Upper lobe of left lung (tissue), 6 donors: ENCODE data around the gene ANKMY1. TPM values are rescaled to one million over a fixed set of nuclear protein-coding genes. Genes with fewer than 3 reads are reported as not detected.

Source experiments
- ATAC-seq, 2 donors: fragments of 200-7000 bp; cut with Tn5 transposase; one replicate each; pipeline ENCODE4 v1.9.1; 2022; ENCODE audit warnings: mild to moderate bottlenecking in 2 of 2, moderate library complexity in 2 of 2; ENCODE audit not compliant: low FRiP score in 2 of 2
- DNase-seq, 2 donors: peaks; one replicate each; pipeline ENCODE4 v3.0.0-alpha.2; 2019 to 2020
- H3K27ac ChIP-seq, 4 donors: fragments of 200-600 bp; sonication (generic); one replicate each; pipeline ENCODE4 v1.5.1; 2016 to 2019
- H3K27me3 ChIP-seq, 4 donors: fragments of 200-600 bp; sonication (generic); one replicate each; pipeline ENCODE4 v1.5.1; 2017 to 2019
- H3K36me3 ChIP-seq, 4 donors: fragments of 200-600 bp; sonication (generic); one replicate each; pipeline ENCODE4 v1.5.1; 2016 to 2019
- H3K4me1 ChIP-seq, 4 donors: fragments of 200-600 bp; sonication (generic); one replicate each; pipeline ENCODE4 v1.5.1; 2018 to 2019
- H3K4me3 ChIP-seq, 4 donors: fragments of 200-600 bp; sonication (generic); one replicate each; pipeline ENCODE4 v1.5.1; 2017 to 2019; ENCODE audit warnings: mild to moderate bottlenecking in 2 of 4, moderate library complexity in 1 of 4
- H3K9me3 ChIP-seq, 4 donors: fragments of 200-600 bp; sonication (generic); one replicate each; pipeline ENCODE4 v1.5.1; 2018 to 2019
- CTCF ChIP-seq, 6 experiments: fragments of 450-650 bp in 4 of 6; fragments of 200-600 bp in 2 of 6; sonication (generic) in 2 of 6; IDR thresholded peaks; one replicate each; pipeline ENCODE4 v1.5.1; 2016 to 2019; ENCODE audit warnings: antibody characterized with exemption in 6 of 6
- EP300 ChIP-seq, 4 donors: sonication (generic); formaldehyde crosslinking; IDR thresholded peaks; one replicate each; pipeline ENCODE4 v1.5.1; 2017; ENCODE audit warnings: antibody characterized with exemption in 4 of 4, control low read depth in 2 of 4
- POLR2A ChIP-seq, 4 donors: fragments of 450-650 bp; IDR thresholded peaks; one replicate each; pipeline ENCODE4 v1.5.1; 2016 to 2017; ENCODE audit warnings: antibody characterized with exemption in 4 of 4, mild to moderate bottlenecking in 2 of 4
- POLR2AphosphoS5 ChIP-seq, 2 donors: sonication (generic); formaldehyde crosslinking; IDR thresholded peaks; one replicate each; pipeline ENCODE4 v1.5.1; 2017; ENCODE audit warnings: antibody characterized with exemption in 2 of 2
- WGBS, 2 donors: methylation state at CpG; one replicate each; pipeline ENCODE4 v1.1.5; 2017 to 2018; 5-methylcytosine and 5-hydroxymethylcytosine counted together
- total RNA-seq, 6 donors: library from RNA; depleted of rRNA in 4 of 6; stranded (reverse); fragments of >200 nt in 4 of 6; gene quantifications; one replicate each; pipeline versions ENCODE4 v1.1.0 to v1.2.1, GENCODE V29; 2016 to 2021
- donor health status: DM: no; HTN: no; CAD: no; lungs with moderate emphysema.
- donor health status: DM: no; HTN: yes; CAD: no; lungs with severe emphysema.

ANKMY1 gene
- total RNA-seq, 6 donors from 2014 or later: 23.7 to 97.4 (median 26.9) TPM

- H3K4me1 ChIP-seq: peaks cover 61 to 94% (median 72%) of the 10 kb centered on the region in 4 donors
- H3K4me3 ChIP-seq: peak overlapping the region; percentile 30 to 92 (median 90)
- TF ChIP-seq CTCF (IDR thresholded peaks at IDR 0.05) (no peak), EP300 (IDR thresholded peaks at IDR 0.05) (peak in 1 of 4 donors; percentile 34)
- H3K9me3 ChIP-seq: no peaks in the 10 kb centered on the region
- peak overlapping the region; percentile 98 to 100 (median 98) for H3K27ac ChIP-seq
- no peaks in the 10 kb centered on the region for H3K27me3 ChIP-seq
- DNase-seq: peak in 1 of 2 donors; percentile 60
- WGBS, 2 donors: 12% methylated on average over 9 to 14 of the region's 14 CpGs
- H3K36me3 ChIP-seq: no peaks in the 10 kb centered on the region
- ATAC-seq: no peak
Observed at GRCh38 chr2:240561325-240561971, 3.7 kb upstream of the ANKMY1 start.

DNA sequence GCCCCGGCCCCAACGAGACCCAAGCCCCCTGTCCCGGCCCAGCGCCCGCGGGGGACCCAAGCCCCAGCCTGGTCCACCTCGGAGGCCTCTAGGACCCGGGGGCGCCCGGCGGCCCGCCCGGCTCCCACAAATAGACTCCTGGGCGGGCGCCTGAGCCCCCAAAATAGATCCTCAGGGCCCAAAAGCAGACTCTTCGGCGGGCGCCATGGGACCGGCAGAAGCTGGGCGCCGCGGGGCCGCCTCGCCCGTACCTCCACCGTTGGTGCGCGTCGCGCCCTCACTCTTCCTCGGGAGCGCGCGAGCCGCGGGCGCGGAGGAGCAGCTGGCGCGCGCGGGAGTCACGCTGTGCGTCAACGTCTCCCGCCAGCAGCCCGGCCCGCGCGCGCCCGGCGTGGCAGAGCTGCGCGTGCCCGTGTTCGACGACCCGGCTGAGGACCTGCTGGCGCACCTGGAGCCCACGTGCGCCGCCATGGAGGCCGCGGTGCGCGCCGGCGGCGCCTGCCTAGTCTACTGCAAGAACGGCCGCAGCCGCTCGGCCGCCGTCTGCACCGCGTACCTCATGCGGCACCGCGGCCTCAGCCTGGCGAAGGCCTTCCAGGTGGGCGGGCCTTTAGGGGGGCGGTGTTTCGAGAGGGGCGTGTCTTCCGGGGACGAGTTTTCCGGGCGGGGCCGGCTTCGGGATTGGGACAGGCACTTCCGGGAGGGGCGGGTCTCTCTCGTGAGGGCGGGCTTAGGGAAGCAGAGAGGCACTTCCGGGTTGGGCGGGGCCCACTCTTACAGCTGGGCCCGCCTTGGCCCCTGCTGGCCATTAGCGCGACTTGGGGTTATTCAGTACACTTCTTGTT is 2.9 kb upstream of the ANKMY1 start:
- WGBS, 2 donors: 0% methylated on average over 39 of the region's 101 CpGs; no CpG with 5 or more reads in 1 of the 2 donors
- Histone ChIP-seq H3K27ac (peak overlapping the region; percentile 98 to 100 (median 98)), H3K9me3 (no peaks in the 10 kb centered on the region), H3K4me3 (peak overlapping the region; percentile 90 to 98 (median 92)), H3K4me1 (peaks cover 55 to 88% (median 65%) of the 10 kb centered on the region in 4 donors), H3K36me3 (no peaks in the 10 kb centered on the region), H3K27me3 (no peaks in the 10 kb centered on the region)
- TF ChIP-seq POLR2A (IDR thresholded peaks at IDR 0.05) (peak; percentile 71 to 96 (median 79)), EP300 (IDR thresholded peaks at IDR 0.05) (no peak), POLR2AphosphoS5 (IDR thresholded peaks at IDR 0.05) (peak; percentile 68 to 87), CTCF (IDR thresholded peaks at IDR 0.05) (peak; percentile 32 to 63 (median 56))
- DNase-seq (peak; percentile 98 to 100), ATAC-seq (peak; percentile 92 to 94)

DNA sequence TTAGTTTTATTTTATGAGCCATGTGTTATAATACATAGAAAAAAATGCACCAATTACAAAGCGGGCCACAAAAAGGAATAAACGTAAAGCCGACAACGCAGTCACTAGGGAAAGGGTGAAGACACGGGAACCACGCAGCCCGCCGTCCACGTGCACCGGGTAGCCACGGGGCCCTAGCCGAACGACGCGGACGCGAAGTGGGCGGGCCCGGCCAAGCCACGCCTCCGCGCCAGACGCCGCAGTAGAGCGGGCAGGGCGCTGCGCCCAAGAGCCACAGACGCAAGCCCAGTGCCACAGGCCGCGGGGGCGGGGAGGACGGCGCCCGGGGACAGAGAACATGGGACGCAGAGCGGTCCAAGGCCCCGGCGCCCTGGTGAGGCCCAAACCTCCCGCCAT is 2.3 kb upstream of the ANKMY1 start, which contains the start of gene DUSP28:
Gene DUSP28, plus strand, starts transcription at position 274 of the 396 bp plus-strand sequence. CDS start 328 bp downstream, outside the sequence.
- peaks cover 49 to 82% (median 59%) of the 10 kb centered on the region in 4 donors for H3K4me1 ChIP-seq
- H3K9me3 ChIP-seq: no peaks in the 10 kb centered on the region
- peak within 1 kb of the TSS; percentile 90 to 98 (median 92) for H3K4me3 ChIP-seq
- ATAC-seq: peak; percentile 92
- H3K27me3 ChIP-seq: no peaks in the 10 kb centered on the region
- peak within 1 kb of the TSS; percentile 98 to 100 (median 98) for H3K27ac ChIP-seq
- peak in 1 of 6 experiments; percentile 22 for TF ChIP-seq CTCF (IDR thresholded peaks at IDR 0.05)
- peak in 3 of 4 donors; percentile 88 to 92 (median 92) for TF ChIP-seq POLR2A (IDR thresholded peaks at IDR 0.05)
- peak; percentile 95 to 97 for TF ChIP-seq POLR2AphosphoS5 (IDR thresholded peaks at IDR 0.05)
- peak in 1 of 4 donors; percentile 38 for TF ChIP-seq EP300 (IDR thresholded peaks at IDR 0.05)
- H3K36me3 ChIP-seq: no peaks in the 10 kb centered on the region
- WGBS, 2 donors: 1% methylated on average over 20 to 39 of the region's 39 CpGs
- DNase-seq: peak; percentile 95 to 100

- H3K27me3 ChIP-seq: no peaks in the 10 kb centered on the region
- H3K27ac ChIP-seq: peak overlapping the region in 1 of 4 donors; percentile 99
- 95 to 100% methylated on average over 3 of the region's 3 CpGs for WGBS, 2 donors
- no peak for TF ChIP-seq POLR2A (IDR thresholded peaks at IDR 0.05)
- TF ChIP-seq EP300 (IDR thresholded peaks at IDR 0.05): no peak
- no peak for TF ChIP-seq CTCF (IDR thresholded peaks at IDR 0.05)
- no peak for TF ChIP-seq POLR2AphosphoS5 (IDR thresholded peaks at IDR 0.05)
- peaks cover 45 to 74% (median 51%) of the 10 kb centered on the region in 4 donors for H3K4me1 ChIP-seq
- no peaks in the 10 kb centered on the region for H3K9me3 ChIP-seq
- DNase-seq: no peak
- no peaks in the 10 kb centered on the region for H3K36me3 ChIP-seq
- ATAC-seq: no peak
- peak overlapping the region in 1 of 4 donors; percentile 90 for H3K4me3 ChIP-seq
Observed at GRCh38 chr2:240559286-240559685, 1.5 kb upstream of the ANKMY1 start.
